Measurements from ENCODE around the gene LRRC52. TPM values are rescaled to one million over a fixed set of nuclear protein-coding genes. Genes with fewer than 3 reads are reported as not detected.

LRRC52 gene
- total and polyA plus RNA-seq, 2 of the 13 experiments (the other 11 are each of a cell fraction or from before 2014, with no cell fraction given) = not detected

- TF ChIP-seq CTCF (CRISPR knock-in tag; IDR thresholded peaks at IDR 0.05) = no peak
- TF ChIP-seq GZF1 (CRISPR knock-in tag; IDR thresholded peaks at IDR 0.05) = peak; percentile 95
- TF ChIP-seq SP2 (CRISPR knock-in tag; IDR thresholded peaks at IDR 0.05) = no peak
- no peak for TF ChIP-seq ZGPAT (CRISPR knock-in tag; IDR thresholded peaks at IDR 0.05)
- TF ChIP-seq PITX1 (CRISPR knock-in tag; IDR thresholded peaks at IDR 0.05) = no peak
- TF ChIP-seq ZNF354B (CRISPR knock-in tag; IDR thresholded peaks at IDR 0.05) = no peak
- TF ChIP-seq SRSF9 (IDR thresholded peaks at IDR 0.05; ENCODE audit: borderline replicate concordance, insufficient read depth, low read depth, low read length, poor library complexity, severe bottlenecking) = no peak
- no peak for TF ChIP-seq ZNF34 (CRISPR knock-in tag; IDR thresholded peaks at IDR 0.05; ENCODE audit: borderline replicate concordance)
- no peak for TF ChIP-seq ZNF24 (IDR thresholded peaks at IDR 0.05)
- no peak for TF ChIP-seq ZKSCAN8 (CRISPR knock-in tag; IDR thresholded peaks at IDR 0.05; ENCODE audit: borderline replicate concordance)
- no peak for TF ChIP-seq MED8 (CRISPR knock-in tag; IDR thresholded peaks at IDR 0.05; ENCODE audit: insufficient replicate concordance)
- TF ChIP-seq ZNF350 (CRISPR knock-in tag; IDR thresholded peaks at IDR 0.05; ENCODE audit: borderline replicate concordance, low read depth) = no peak
- no peak; the same call in 1 of the 2 replicates for TF ChIP-seq ETV5 (CRISPR knock-in tag; IDR thresholded peaks at IDR 0.05; ENCODE audit: borderline replicate concordance)
- peak; percentile 90 for TF ChIP-seq ARID5B (CRISPR knock-in tag; IDR thresholded peaks at IDR 0.05)
- no peak for TF ChIP-seq ETS1 (CRISPR knock-in tag; IDR thresholded peaks at IDR 0.05)
- TF ChIP-seq GMEB1 (CRISPR knock-in tag; IDR thresholded peaks at IDR 0.05; ENCODE audit: borderline replicate concordance) = no peak
- TF ChIP-seq FOSL2 (CRISPR knock-in tag; IDR thresholded peaks at IDR 0.05) = peak; percentile 47
- TF ChIP-seq ZNF772 (CRISPR knock-in tag; IDR thresholded peaks at IDR 0.05) = no peak
- peak; percentile 92 for TF ChIP-seq KDM6A (CRISPR knock-in tag; IDR thresholded peaks at IDR 0.05; ENCODE audit: low read depth)
Observed at GRCh38 chr1:165525708-165526107, 18.1 kb upstream of the LRRC52 start (continued).

Measured in HepG2 (cell line).